Activated CD4-positive, CD25-positive, alpha-beta regulatory T cell treated with anti-CD3 and anti-CD28 coated beads, Interleukin-2, amount 50 U/mL, for 72 hours (primary cell): ENCODE measurements around the gene TUBGCP6.
"Not testable (repeated sequence)": the region's sequence is repeated elsewhere in the genome, so short reads cannot be mapped to it uniquely, and the experiment has no call there.

Experiments used
- DNase-seq: peaks from one replicate; pipeline ENCODE4 v3.0.0; 2021

TUBGCP6 gene

GRCh38 chr22:50179937-50180726 lies 64.7 kb downstream of the TUBGCP6 start:
- DNase-seq: no peak

- DNase-seq: no peak
These were observed 65.7 kb downstream of the TUBGCP6 start for GRCh38 chr22:50178871-50179869.

- no peak for DNase-seq
These were observed 66.4 kb downstream of the TUBGCP6 start for GRCh38 chr22:50178471-50178864.

- DNase-seq: no peak
These were observed 67.0 kb downstream of the TUBGCP6 start for GRCh38 chr22:50177537-50178470.

- no peak for DNase-seq
These were observed 67.8 kb downstream of the TUBGCP6 start for GRCh38 chr22:50176850-50177536.

GRCh38 chr22:50175921-50176849 lies 68.6 kb downstream of the TUBGCP6 start:
- no peak for DNase-seq

- no peak for DNase-seq
These were observed 69.7 kb downstream of the TUBGCP6 start for GRCh38 chr22:50175191-50175461.

- no peak for DNase-seq
These were observed 70.2 kb downstream of the TUBGCP6 start for GRCh38 chr22:50174382-50175190.

GRCh38 chr22:50173983-50174355 lies 70.9 kb downstream of the TUBGCP6 start:
- DNase-seq: no peak

GRCh38 chr22:50173311-50173982 lies 71.4 kb downstream of the TUBGCP6 start:
- no peak for DNase-seq

GRCh38 chr22:50171965-50172421 lies 72.8 kb downstream of the TUBGCP6 start:
- no peak for DNase-seq

GRCh38 chr22:50171319-50171964 lies 73.4 kb downstream of the TUBGCP6 start:
- DNase-seq: no peak

- DNase-seq: no peak
These were observed 74.1 kb downstream of the TUBGCP6 start, which contains the start of gene PANX2 for GRCh38 chr22:50170453-50171318. PANX2 (plus strand) TSS chr22:50170731; CDS start chr22:50170731, 0 bp downstream.

GRCh38 chr22:50169774-50170341 lies 75.0 kb downstream of the TUBGCP6 start:
- DNase-seq: peak; percentile 72

GRCh38 chr22:50169181-50169759 lies 75.6 kb downstream of the TUBGCP6 start:
- no peak for DNase-seq

GRCh38 chr22:50168490-50169180 lies 76.2 kb downstream of the TUBGCP6 start:
- DNase-seq: not testable (repeated sequence)
